HCT116 (cell line): ENCODE data around the gene FRMD4A. TPM values are rescaled to one million over a fixed set of nuclear protein-coding genes. Genes with fewer than 3 reads are reported as not detected.

Source experiments
- ATAC-seq: fragments of 200-7000 bp; cut with Tn5 transposase; 2 replicates; pipeline ENCODE4 v1.9.1; 2020; ENCODE audit warnings: mild to moderate bottlenecking, moderate library complexity
- BruUV-seq: library from RNA; stranded (reverse); fragments of 400-500 nt; replicated peaks from 2 replicates; lab custom pipeline; 2021; lab: Mats Ljungman, UMichigan
- CTCF ChIA-PET: fragments of 300-600 bp; sonication (Branson Sonifier 250); formaldehyde crosslinking; loops from one replicate; lab custom pipeline; 2021; ENCODE audit warnings: antibody characterized with exemption; lab: Charles Lee
- POLR2A ChIA-PET: fragments of 300-600, 350-600 bp; sonication (Branson Sonifier 250); formaldehyde crosslinking; loops from one replicate; lab custom pipeline; 2021; ENCODE audit warnings: antibody characterized with exemption; lab: Charles Lee
- RAD21 ChIA-PET, 2 experiments: fragments of 300-600 bp; sonication (Branson Sonifier 250); formaldehyde crosslinking; loops; one replicate each; lab custom pipeline; 2023; ENCODE audit warnings: low total read pairs in 2 of 2; ENCODE audit not compliant: uncharacterized antibody in 2 of 2, unreplicated experiment in 2 of 2, low non-redundant PET in 1 of 2; lab: Charles Lee
- DNase-seq: peaks from one replicate; pipeline ENCODE4 v3.0.0-alpha.2; 2010; ENCODE audit warnings: low read depth, low spot score
- H2AFZ ChIP-seq: fragments of 200-600 bp; shearing (Covaris generic), sonication (generic); 2 replicates; pipeline ENCODE4 v1.6.1; 2017; ENCODE audit warnings: low read depth, mixed run types, mixed read lengths, antibody characterized with exemption, low read length; ENCODE audit not compliant: poor library complexity, severe bottlenecking
- H3K27ac ChIP-seq: 2 replicates; pipeline ENCODE4 v1.5.1; 2012; ENCODE audit warnings: low read depth, low read length
- H3K27me3 ChIP-seq: fragments of 200-600 bp; sonication (generic); 2 replicates; pipeline ENCODE4 v1.6.1; 2016; ENCODE audit warnings: mixed run types, low read length, mixed read lengths; ENCODE audit not compliant: insufficient read depth
- H3K36me3 ChIP-seq, 2 experiments: fragments of 200-500 bp in 1 of 2; fragments of 200-600 bp in 1 of 2; sonication (Bioruptor generic) in 1 of 2; sonication (generic) in 1 of 2; 2 replicates each; pipeline versions ENCODE4 v1.5.1 to v1.6.1; 2014 to 2016; ENCODE audit warnings: low read length in 2 of 2, inconsistent platforms in 1 of 2, mixed read lengths in 1 of 2, mixed run types in 1 of 2; ENCODE audit not compliant: insufficient read depth in 2 of 2, control insufficient read depth in 1 of 2
- H3K4me1 ChIP-seq, 2 experiments: fragments of 200-600 bp in 1 of 2; sonication (generic) in 1 of 2; 2 replicates each; pipeline versions ENCODE4 v1.5.1 to v1.6.1; 2012 to 2017; ENCODE audit warnings: low read length in 2 of 2, inconsistent platforms in 1 of 2, mild to moderate bottlenecking in 1 of 2, mixed read lengths in 1 of 2, mixed run types in 1 of 2, moderate library complexity in 1 of 2; ENCODE audit not compliant: insufficient read depth in 2 of 2, control insufficient read depth in 1 of 2
- H3K4me2 ChIP-seq: fragments of 200-600 bp; sonication (generic); 2 replicates; pipeline ENCODE4 v1.6.1; 2017; ENCODE audit warnings: mixed run types, low read length, mixed read lengths
- H3K4me3 ChIP-seq, 2 experiments: fragments of 200-600 bp in 1 of 2; sonication (generic) in 1 of 2; replicated peaks in 1 of 2; 2 replicates each; pipeline ENCODE4 v1.5.1; 2011 to 2016; ENCODE audit warnings: low read length in 2 of 2, control low read depth in 1 of 2, low read depth in 1 of 2, mild to moderate bottlenecking in 1 of 2, mixed read lengths in 1 of 2, mixed run types in 1 of 2
- H3K79me2 ChIP-seq: fragments of 200-600 bp; sonication (generic); 2 replicates; pipeline ENCODE4 v1.6.1; 2017; ENCODE audit warnings: mild to moderate bottlenecking, mixed run types, low read length, moderate library complexity, mixed read lengths; ENCODE audit not compliant: insufficient read depth
- H3K9ac ChIP-seq: fragments of 200-600 bp; sonication (generic); 2 replicates; pipeline ENCODE4 v1.6.1; 2016; ENCODE audit warnings: low read length, mixed read lengths
- H3K9me2 ChIP-seq: fragments of 200-600 bp; sonication (generic), shearing (Covaris generic); 2 replicates; pipeline ENCODE4 v1.6.1; 2017; ENCODE audit warnings: mixed run types, mild to moderate bottlenecking, moderate library complexity; ENCODE audit not compliant: insufficient read depth
- H3K9me3 ChIP-seq, 2 experiments: fragments of 200-500 bp in 1 of 2; fragments of 200-600 bp in 1 of 2; sonication (Bioruptor generic) in 1 of 2; sonication (generic) in 1 of 2; 2 replicates each; pipeline ENCODE4 v1.6.1; 2014 to 2017; ENCODE audit warnings: low read length in 2 of 2, mixed read lengths in 2 of 2, inconsistent platforms in 1 of 2, low read depth in 1 of 2, mild to moderate bottlenecking in 1 of 2, mixed run types in 1 of 2, moderate library complexity in 1 of 2; ENCODE audit not compliant: control insufficient read depth in 1 of 2, insufficient read depth in 1 of 2
- H4K20me1 ChIP-seq: fragments of 200-600 bp; sonication (generic), shearing (Covaris generic); 2 replicates; pipeline ENCODE4 v1.6.1; 2017; ENCODE audit warnings: mixed run types, mild to moderate bottlenecking, moderate library complexity; ENCODE audit not compliant: insufficient read depth
- EGR1 ChIP-seq: IDR thresholded peaks from 2 replicates; pipeline ENCODE4 v1.6.1; 2012; ENCODE audit warnings: low read depth
- EZH2phosphoT487 ChIP-seq: fragments of 200-600 bp; IDR thresholded peaks from 2 replicates; pipeline ENCODE4 v1.6.1; 2018; ENCODE audit warnings: antibody characterized with exemption, borderline replicate concordance
- JUND ChIP-seq: IDR thresholded peaks from 2 replicates; pipeline ENCODE4 v1.6.1; 2012
- POLR2A ChIP-seq: IDR thresholded peaks from 2 replicates; pipeline ENCODE4 v1.7.0; 2011; ENCODE audit warnings: borderline replicate concordance; ENCODE audit not compliant: insufficient read depth, insufficient read length; ENCODE audit errors: extremely low read depth
- YY1 ChIP-seq: IDR thresholded peaks from 2 replicates; pipeline ENCODE4 v1.6.1; 2011; ENCODE audit warnings: low read length, low read depth, moderate library complexity, mild to moderate bottlenecking; ENCODE audit not compliant: insufficient replicate concordance; ENCODE audit errors: extremely low read depth
- ZNF274 ChIP-seq: fragments of 200-500 bp; sonication (Bioruptor generic); IDR thresholded peaks from 2 replicates; pipeline ENCODE4 v1.6.1; 2014; ENCODE audit warnings: mild to moderate bottlenecking, low read depth, low read length, inconsistent platforms
- intact Hi-C: fragments of 100-400 bp; cut with micrococcal nuclease; formaldehyde crosslinking; loops from 2 replicates; pipeline ENCODE4 v1.10.0; 2022
- total RNA-seq: library from RNA; stranded (reverse); gene quantifications from one replicate; pipeline ENCODE4 v1.2.1, GENCODE V29; 2021; ENCODE audit not compliant: unreplicated experiment
- TF ChIP-seq, protein P1 (sequence below), 3 experiments: fragments of 200-600 bp in 1 of 3; sonication (generic) in 1 of 3; IDR thresholded peaks in 2 of 3; conservative IDR thresholded peaks in 1 of 3; 2 replicates each; pipeline ENCODE4 v1.5.1; 2012 to 2017; ENCODE audit warnings: low read depth in 2 of 3, low read length in 2 of 3, antibody characterized with exemption in 1 of 3, borderline replicate concordance in 1 of 3, control low read depth in 1 of 3, mild to moderate bottlenecking in 1 of 3, mixed read lengths in 1 of 3, mixed run types in 1 of 3, moderate library complexity in 1 of 3; ENCODE audit not compliant: insufficient read depth in 1 of 3
- TF ChIP-seq, protein P2 (sequence below): IDR thresholded peaks from 2 replicates; pipeline ENCODE4 v1.6.1; 2012

Gene FRMD4A
- total RNA-seq, 1 experiment from 2014 or later = 0.20 TPM

DNA sequence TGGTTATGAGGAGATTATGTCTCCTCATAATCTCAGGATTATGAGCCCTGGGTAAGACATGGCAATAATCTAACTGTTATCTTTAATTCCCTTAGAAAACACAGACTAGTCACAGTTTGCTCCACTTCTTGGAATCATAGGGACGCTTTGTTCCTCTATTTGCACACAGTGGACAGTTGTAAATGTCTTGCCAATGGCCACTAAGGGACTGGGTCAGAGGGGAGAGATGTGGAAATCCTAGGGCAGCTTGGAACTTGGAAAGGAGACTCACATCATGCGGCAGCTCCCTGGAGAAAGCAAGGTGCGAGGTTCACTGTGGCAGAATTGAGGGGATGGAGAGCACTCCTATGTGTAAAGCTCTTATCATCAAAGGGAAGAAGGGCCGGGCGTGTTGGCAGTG lies 477.9 kb downstream of the FRMD4A start:
- H3K9ac ChIP-seq = no peak overlapping the region
- H3K9me3 ChIP-seq = no peaks in the 10 kb centered on the region
- TF ChIP-seq EGR1 = no peak
- no peak for TF ChIP-seq JUND
- TF ChIP-seq YY1 = no peak
- H3K79me2 ChIP-seq = no peaks in the 10 kb centered on the region
- H3K4me1 ChIP-seq = no peaks in the 10 kb centered on the region
- H3K9me2 ChIP-seq = no peaks in the 10 kb centered on the region
- RAD21 ChIA-PET = no interaction called here
- CTCF ChIA-PET = no interaction called here
- H3K36me3 ChIP-seq = no peaks in the 10 kb centered on the region
- H3K4me2 ChIP-seq = no peak overlapping the region
- H4K20me1 ChIP-seq = no peaks in the 10 kb centered on the region
- no peaks in the 10 kb centered on the region for H3K27me3 ChIP-seq
- intact Hi-C loops = no loop called here
- no TSS peak for BruUV-seq
- no peak overlapping the region for H3K4me3 ChIP-seq
- DNase-seq (no peak), ATAC-seq (no peak)
- no peak overlapping the region for H3K27ac ChIP-seq
- H2AFZ ChIP-seq = no peak overlapping the region
- POLR2A ChIA-PET = no interaction called here

GRCh38 chr10:13851906-13852305 lies 478.8 kb downstream of the FRMD4A start:
- no peaks in the 10 kb centered on the region for H3K79me2 ChIP-seq

More at GRCh38 chr10:13851906-13852305, 478.8 kb downstream of the FRMD4A start:
- H3K36me3 ChIP-seq = no peaks in the 10 kb centered on the region
- no peaks in the 10 kb centered on the region for H3K4me1 ChIP-seq
- no peak overlapping the region for H3K4me2 ChIP-seq
- no TSS peak for BruUV-seq
- ChIA-PET CTCF (no interaction called here), RAD21 (no interaction called here), POLR2A (no interaction called here)
- H3K27me3 ChIP-seq = no peaks in the 10 kb centered on the region
- no peak for TF ChIP-seq EZH2phosphoT487
- TF ChIP-seq, protein P1, sequence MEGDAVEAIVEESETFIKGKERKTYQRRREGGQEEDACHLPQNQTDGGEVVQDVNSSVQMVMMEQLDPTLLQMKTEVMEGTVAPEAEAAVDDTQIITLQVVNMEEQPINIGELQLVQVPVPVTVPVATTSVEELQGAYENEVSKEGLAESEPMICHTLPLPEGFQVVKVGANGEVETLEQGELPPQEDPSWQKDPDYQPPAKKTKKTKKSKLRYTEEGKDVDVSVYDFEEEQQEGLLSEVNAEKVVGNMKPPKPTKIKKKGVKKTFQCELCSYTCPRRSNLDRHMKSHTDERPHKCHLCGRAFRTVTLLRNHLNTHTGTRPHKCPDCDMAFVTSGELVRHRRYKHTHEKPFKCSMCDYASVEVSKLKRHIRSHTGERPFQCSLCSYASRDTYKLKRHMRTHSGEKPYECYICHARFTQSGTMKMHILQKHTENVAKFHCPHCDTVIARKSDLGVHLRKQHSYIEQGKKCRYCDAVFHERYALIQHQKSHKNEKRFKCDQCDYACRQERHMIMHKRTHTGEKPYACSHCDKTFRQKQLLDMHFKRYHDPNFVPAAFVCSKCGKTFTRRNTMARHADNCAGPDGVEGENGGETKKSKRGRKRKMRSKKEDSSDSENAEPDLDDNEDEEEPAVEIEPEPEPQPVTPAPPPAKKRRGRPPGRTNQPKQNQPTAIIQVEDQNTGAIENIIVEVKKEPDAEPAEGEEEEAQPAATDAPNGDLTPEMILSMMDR (IDR thresholded peaks at IDR 0.05 in 2 of 3, conservative IDR thresholded peaks at IDR 0.05 in 1 of 3; ENCODE audit: borderline replicate concordance in 1 of 3, insufficient read depth in 1 of 3, low read depth in 2 of 3, low read length in 2 of 3) = no peak
- TF ChIP-seq YY1 = no peak
- TF ChIP-seq, protein P2, sequence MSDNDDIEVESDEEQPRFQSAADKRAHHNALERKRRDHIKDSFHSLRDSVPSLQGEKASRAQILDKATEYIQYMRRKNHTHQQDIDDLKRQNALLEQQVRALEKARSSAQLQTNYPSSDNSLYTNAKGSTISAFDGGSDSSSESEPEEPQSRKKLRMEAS = no peak
- no peak for TF ChIP-seq POLR2A
- no peak for TF ChIP-seq ZNF274
- intact Hi-C loops = no loop called here
- H3K9ac ChIP-seq = no peak overlapping the region
- ATAC-seq (no peak), DNase-seq (no peak)
- H3K4me3 ChIP-seq = no peak overlapping the region
- no peak overlapping the region for H3K27ac ChIP-seq
- H3K9me3 ChIP-seq = no peaks in the 10 kb centered on the region
- H2AFZ ChIP-seq = no peak overlapping the region
- no peaks in the 10 kb centered on the region for H4K20me1 ChIP-seq
- H3K9me2 ChIP-seq = no peaks in the 10 kb centered on the region
